Activated CD4-positive, alpha-beta T cell treated with anti-CD3 and anti-CD28 coated beads for 36 hours (primary cell): ENCODE measurements around the gene HPX. TPM values are rescaled to one million over a fixed set of nuclear protein-coding genes. Genes with fewer than 3 reads are reported as not detected.

ENCODE experiments used
- ATAC-seq: fragments of 200-7000 bp; cut with Tn5 transposase; one replicate; pipeline ENCODE4 v1.10.0; 2021; ENCODE audit warnings: mild to moderate bottlenecking, moderate library complexity
- CTCF ChIA-PET: fragments of 350-600 bp; sonication (Branson Sonifier 250); formaldehyde crosslinking; loops from one replicate; lab custom pipeline; 2021; ENCODE audit warnings: antibody characterized with exemption; lab: Charles Lee
- POLR2A ChIA-PET: fragments of 350-600 bp; sonication (Branson Sonifier 250); formaldehyde crosslinking; loops from one replicate; lab custom pipeline; 2021; ENCODE audit warnings: antibody characterized with exemption, inconsistent platforms; lab: Charles Lee
- DNase-seq: peaks from one replicate; pipeline ENCODE4 v3.0.0-alpha.2; 2020
- H3K27ac Mint-ChIP-seq: one replicate; pipeline ENCODE4 v1.8.0; 2021; ENCODE audit warnings: mixed read lengths
- H3K27me3 Mint-ChIP-seq: one replicate; pipeline ENCODE4 v1.8.0; 2021; ENCODE audit warnings: mixed read lengths
- H3K36me3 Mint-ChIP-seq: one replicate; pipeline ENCODE4 v1.8.0; 2021; ENCODE audit warnings: low read depth, mixed read lengths
- H3K4me1 Mint-ChIP-seq: one replicate; pipeline ENCODE4 v1.8.0; 2021; ENCODE audit warnings: mixed read lengths
- H3K4me3 Mint-ChIP-seq: one replicate; pipeline ENCODE4 v1.8.0; 2021; ENCODE audit warnings: mild to moderate bottlenecking, moderate library complexity, mixed read lengths
- H3K9me3 Mint-ChIP-seq: one replicate; pipeline ENCODE4 v1.8.0; 2021; ENCODE audit warnings: low read depth, mixed read lengths
- intact Hi-C, 2 experiments: fragments of 100-400 bp; cut with DNase I in 1 of 2; cut with micrococcal nuclease in 1 of 2; formaldehyde crosslinking; loops; one replicate each; pipeline versions ENCODE4 v1.14.2 to v1.15.1; 2022 to 2024; cut with DNase I, micrococcal nuclease
- total RNA-seq, 2 experiments: library from RNA; stranded (reverse); gene quantifications; one replicate each; pipeline ENCODE4 v1.2.3, GENCODE V29; 2021

Gene HPX
- total RNA-seq, 2 experiments from 2014 or later: 0.16 to 0.33 TPM

- Mint-ChIP-seq H3K4me3 (peak overlapping the region; percentile 7), H3K27me3 (no peaks in the 10 kb centered on the region), H3K4me1 (peaks cover 77% of the 10 kb centered on the region), H3K27ac (peak overlapping the region; percentile 32), H3K9me3 (no peaks in the 10 kb centered on the region), H3K36me3 (peaks cover 15% of the 10 kb centered on the region)
- intact Hi-C loops: no loop called here
- POLR2A ChIA-PET: interaction anchor here (1.8 to 2.6 kb wide), 3 partner anchors 7 to 9 kb away, joined by 5 to 30 read pairs (median 5); no protein-coding TSS in a partner anchor
- DNase-seq: peak; percentile 59
- CTCF ChIA-PET: interaction anchor here (1.0 to 5.4 kb wide), 5 partner anchors 9 to 38 kb away, joined by 3 to 28 read pairs (median 6); partner anchors contain the start of genes HPX and SMPD1
- ATAC-seq: peak; percentile 63
Measured at GRCh38 chr11:6404342-6405051, 36.3 kb downstream of the HPX start.

- intact Hi-C loops: loop anchor here in 1 of 2 experiments (2.0 kb wide), 1 partner anchor 15 kb away; the partner anchor contains the start of gene APBB1
Measured at GRCh38 chr11:6403539-6403938, 37.2 kb downstream of the HPX start.

GRCh38 chr11:6402561-6402981, 38.2 kb downstream of the HPX start:
- Mint-ChIP-seq H3K36me3 (peaks cover 26% of the 10 kb centered on the region), H3K27ac (peak overlapping the region; percentile 95), H3K4me1 (peaks cover 78% of the 10 kb centered on the region), H3K4me3 (peak overlapping the region; percentile 65), H3K9me3 (no peaks in the 10 kb centered on the region), H3K27me3 (no peaks in the 10 kb centered on the region)
- ChIA-PET POLR2A (interaction anchor here (0.6 to 2.6 kb wide), 7 partner anchors 9 to 169 kb away, joined by 3 to 30 read pairs (median 6); partner anchors contain the start of genes APBB1, ARFIP2, FHIP1B and SMPD1), CTCF (interaction anchor here (0.7 to 5.6 kb wide), 14 partner anchors 10 to 1969 kb away, joined by 3 to 50 read pairs (median 5); partner anchors contain the start of genes APBB1, HPX and SMPD1)
- DNase-seq (peak; percentile 85), ATAC-seq (peak; percentile 88)
- intact Hi-C loops: loop anchor here (1.0 to 2.0 kb wide), 5 partner anchors 11 to 17 kb away; partner anchors contain the start of genes APBB1 (in 2 of the 2) and SMPD1 (in 2 of the 2)

More at GRCh38 chr11:6403539-6403938, 37.2 kb downstream of the HPX start:
- peak overlapping the region; percentile 95 for H3K27ac Mint-ChIP-seq
- ChIA-PET CTCF (interaction anchor here (0.7 to 5.6 kb wide), 11 partner anchors 10 to 78 kb away, joined by 3 to 50 read pairs (median 6); partner anchors contain the start of genes APBB1, HPX and SMPD1), POLR2A (interaction anchor here (1.9 to 2.6 kb wide), 3 partner anchors 8 to 14 kb away, joined by 5 to 30 read pairs (median 20); partner anchors contain the start of gene SMPD1)
- no peaks in the 10 kb centered on the region for H3K27me3 Mint-ChIP-seq
- H3K36me3 Mint-ChIP-seq: peaks cover 22% of the 10 kb centered on the region
- H3K9me3 Mint-ChIP-seq: no peaks in the 10 kb centered on the region
- ATAC-seq (no peak), DNase-seq (no peak)
- H3K4me1 Mint-ChIP-seq: peaks cover 79% of the 10 kb centered on the region
- H3K4me3 Mint-ChIP-seq: no peak overlapping the region

- Mint-ChIP-seq H3K36me3 (peaks cover 27% of the 10 kb centered on the region), H3K27me3 (no peaks in the 10 kb centered on the region), H3K9me3 (no peaks in the 10 kb centered on the region), H3K4me3 (peak overlapping the region; percentile 65), H3K27ac (peak overlapping the region; percentile 95), H3K4me1 (peaks cover 77% of the 10 kb centered on the region)
- ChIA-PET POLR2A (interaction anchor here (0.6 to 2.6 kb wide), 6 partner anchors 12 to 80 kb away, joined by 3 to 30 read pairs (median 8); partner anchors contain the start of genes APBB1, ARFIP2, SMPD1 and TIMM10B), CTCF (interaction anchor here (1.3 to 5.6 kb wide), 7 partner anchors 12 to 48 kb away, joined by 4 to 50 read pairs (median 10); partner anchors contain the start of genes APBB1 and HPX)
- ATAC-seq (peak; percentile 61), DNase-seq (peak; percentile 66)
- intact Hi-C loops: loop anchor here (1.0 to 2.0 kb wide), 5 partner anchors 11 to 17 kb away; partner anchors contain the start of genes APBB1 (in 2 of the 2) and SMPD1 (in 2 of the 2)
Measured at GRCh38 chr11:6402061-6402470, 38.7 kb downstream of the HPX start.

GRCh38 chr11:6401464-6401863, 39.3 kb downstream of the HPX start:
- intact Hi-C loops: no loop called here
- ATAC-seq: no peak
- Mint-ChIP-seq H3K27ac (no peak overlapping the region), H3K27me3 (no peaks in the 10 kb centered on the region), H3K9me3 (no peaks in the 10 kb centered on the region), H3K4me3 (no peak overlapping the region), H3K36me3 (peaks cover 29% of the 10 kb centered on the region), H3K4me1 (peaks cover 76% of the 10 kb centered on the region)
- no peak for DNase-seq
- ChIA-PET CTCF (interaction anchor here (0.9 to 5.6 kb wide), 6 partner anchors 12 to 41 kb away, joined by 3 to 50 read pairs (median 11); partner anchors contain the start of gene HPX), POLR2A (interaction anchor here (0.6 to 2.6 kb wide), 4 partner anchors 12 to 17 kb away, joined by 3 to 30 read pairs (median 13); partner anchors contain the start of genes APBB1 and SMPD1)

- no peaks in the 10 kb centered on the region for H3K27me3 Mint-ChIP-seq
- no peaks in the 10 kb centered on the region for H3K9me3 Mint-ChIP-seq
- peak overlapping the region; percentile 32 for H3K27ac Mint-ChIP-seq
- no peak overlapping the region for H3K4me3 Mint-ChIP-seq
- ChIA-PET POLR2A (interaction anchor here (0.6 to 1.0 kb wide), 3 partner anchors 11 to 22 kb away, joined by 3 read pairs; partner anchors contain the start of gene SMPD1), CTCF (interaction anchor here (0.6 to 5.6 kb wide), 6 partner anchors 12 to 93 kb away, joined by 3 to 50 read pairs (median 4); partner anchors contain the start of gene HPX)
- peaks cover 29% of the 10 kb centered on the region for H3K36me3 Mint-ChIP-seq
- H3K4me1 Mint-ChIP-seq: peaks cover 70% of the 10 kb centered on the region
- no peak for DNase-seq
- intact Hi-C loops: no loop called here
- ATAC-seq: no peak
Measured at GRCh38 chr11:6400431-6401345, 40.1 kb downstream of the HPX start.

- H3K4me1 Mint-ChIP-seq: peaks cover 60% of the 10 kb centered on the region
- ATAC-seq: no peak
- peaks cover 35% of the 10 kb centered on the region for H3K36me3 Mint-ChIP-seq
- H3K9me3 Mint-ChIP-seq: no peaks in the 10 kb centered on the region
- H3K27me3 Mint-ChIP-seq: no peaks in the 10 kb centered on the region
- POLR2A ChIA-PET: no interaction called here
- intact Hi-C loops: loop anchor here in 1 of 2 experiments (10.0 kb wide), 1 partner anchor 713 kb away; the partner anchor contains the start of genes TRIM22 and TRIM5
- DNase-seq: no peak
- no peak overlapping the region for H3K27ac Mint-ChIP-seq
- CTCF ChIA-PET: interaction anchor here (0.6 to 1.7 kb wide), 2 partner anchors 41 to 108 kb away, joined by 3 to 4 read pairs; no protein-coding TSS in a partner anchor
- H3K4me3 Mint-ChIP-seq: no peak overlapping the region
Measured at GRCh38 chr11:6397636-6398035, 43.2 kb downstream of the HPX start.

GRCh38 chr11:6397156-6397555, 43.6 kb downstream of the HPX start:
- Mint-ChIP-seq H3K4me1 (peaks cover 56% of the 10 kb centered on the region), H3K27ac (no peak overlapping the region)
- intact Hi-C loops: loop anchor here in 1 of 2 experiments (10.0 kb wide), 1 partner anchor 712 kb away; the partner anchor contains the start of genes TRIM22 and TRIM5

GRCh38 chr11:6395470-6396060, 45.2 kb downstream of the HPX start:
- ATAC-seq (no peak), DNase-seq (no peak)
- intact Hi-C loops: loop anchor here in 1 of 2 experiments (10.0 kb wide), 1 partner anchor 711 kb away; the partner anchor contains the start of genes TRIM22 and TRIM5
- POLR2A ChIA-PET: no interaction called here
- H3K4me1 Mint-ChIP-seq: peaks cover 53% of the 10 kb centered on the region
- CTCF ChIA-PET: interaction anchor here (0.6 to 1.2 kb wide), 2 partner anchors 80 to 156 kb away, joined by 3 read pairs; no protein-coding TSS in a partner anchor
- no peak overlapping the region for H3K27ac Mint-ChIP-seq
- no peak overlapping the region for H3K4me3 Mint-ChIP-seq
- H3K9me3 Mint-ChIP-seq: no peaks in the 10 kb centered on the region
- no peaks in the 10 kb centered on the region for H3K27me3 Mint-ChIP-seq
- peaks cover 33% of the 10 kb centered on the region for H3K36me3 Mint-ChIP-seq

More at GRCh38 chr11:6397156-6397555, 43.6 kb downstream of the HPX start:
- ChIA-PET POLR2A (no interaction called here), CTCF (interaction anchor here (0.6 to 1.2 kb wide), 2 partner anchors 18 to 47 kb away, joined by 3 read pairs; no protein-coding TSS in a partner anchor)
- Mint-ChIP-seq H3K9me3 (no peaks in the 10 kb centered on the region), H3K4me3 (no peak overlapping the region), H3K27me3 (no peaks in the 10 kb centered on the region), H3K36me3 (peaks cover 36% of the 10 kb centered on the region)
- ATAC-seq (no peak), DNase-seq (no peak)
